DLD1 (cell line): ENCODE data around the gene PPP1R3E.
"Not testable (repeated sequence)": the region's sequence is repeated elsewhere in the genome, so short reads cannot be mapped to it uniquely, and the experiment has no call there.

Source experiments
- in situ Hi-C: cut with HindIII; loops from 2 replicates; pipeline ENCODE4 v1.10.0; 2017; ENCODE audit warnings: low sequenced_read_pairs

PPP1R3E gene

DNA sequence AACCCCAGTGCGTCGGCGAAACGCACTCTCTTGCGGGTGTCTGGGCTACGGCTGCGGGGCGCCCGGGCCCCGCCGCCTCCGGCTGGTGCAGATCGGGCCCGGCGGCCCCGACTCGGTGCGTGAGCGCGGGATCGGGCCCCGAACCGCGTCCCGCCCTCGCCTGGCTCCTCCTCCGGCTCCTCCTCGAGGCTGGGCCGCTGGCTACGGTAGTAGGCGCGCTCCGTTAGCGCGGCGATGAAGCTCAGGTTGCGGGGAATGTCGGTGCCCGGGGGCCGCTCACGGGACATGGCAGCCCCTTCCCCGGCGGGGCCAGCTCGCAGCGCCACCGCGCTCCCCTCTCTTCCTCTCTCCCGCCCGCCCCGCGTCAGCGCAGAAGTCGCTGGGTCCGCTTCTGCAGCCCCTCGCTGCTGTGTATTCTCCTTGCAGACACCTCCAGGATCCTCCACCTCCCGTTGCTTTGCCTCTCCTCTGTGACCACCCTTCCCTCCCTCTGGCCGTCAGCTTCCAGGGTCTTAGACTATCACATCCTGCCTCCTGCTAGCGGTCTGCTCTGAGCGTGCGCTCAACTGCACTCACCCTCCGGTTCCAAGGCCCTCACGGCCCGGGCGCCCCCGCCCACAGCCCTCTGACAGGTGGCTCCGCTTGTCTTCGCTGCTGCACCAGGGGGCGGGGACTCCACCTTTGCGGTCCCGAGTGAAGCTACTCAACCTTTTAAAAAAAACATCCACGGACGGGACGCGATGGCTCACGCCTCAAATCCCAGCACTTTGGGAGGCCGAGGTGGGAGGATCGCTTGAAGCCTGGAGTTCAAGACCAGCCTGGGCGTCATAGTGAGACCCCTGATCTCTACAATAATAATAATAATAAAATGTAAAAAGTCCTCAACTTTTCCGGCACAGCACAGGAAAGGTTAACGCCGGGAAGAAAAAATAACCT is at the start of gene PPP1R3E:
Gene PPP1R3E (minus strand): TSS at position 570 of the 936 bp plus-strand sequence. CDS start 283 bp downstream, at position 287.
- in situ Hi-C loops = no loop called here

DNA sequence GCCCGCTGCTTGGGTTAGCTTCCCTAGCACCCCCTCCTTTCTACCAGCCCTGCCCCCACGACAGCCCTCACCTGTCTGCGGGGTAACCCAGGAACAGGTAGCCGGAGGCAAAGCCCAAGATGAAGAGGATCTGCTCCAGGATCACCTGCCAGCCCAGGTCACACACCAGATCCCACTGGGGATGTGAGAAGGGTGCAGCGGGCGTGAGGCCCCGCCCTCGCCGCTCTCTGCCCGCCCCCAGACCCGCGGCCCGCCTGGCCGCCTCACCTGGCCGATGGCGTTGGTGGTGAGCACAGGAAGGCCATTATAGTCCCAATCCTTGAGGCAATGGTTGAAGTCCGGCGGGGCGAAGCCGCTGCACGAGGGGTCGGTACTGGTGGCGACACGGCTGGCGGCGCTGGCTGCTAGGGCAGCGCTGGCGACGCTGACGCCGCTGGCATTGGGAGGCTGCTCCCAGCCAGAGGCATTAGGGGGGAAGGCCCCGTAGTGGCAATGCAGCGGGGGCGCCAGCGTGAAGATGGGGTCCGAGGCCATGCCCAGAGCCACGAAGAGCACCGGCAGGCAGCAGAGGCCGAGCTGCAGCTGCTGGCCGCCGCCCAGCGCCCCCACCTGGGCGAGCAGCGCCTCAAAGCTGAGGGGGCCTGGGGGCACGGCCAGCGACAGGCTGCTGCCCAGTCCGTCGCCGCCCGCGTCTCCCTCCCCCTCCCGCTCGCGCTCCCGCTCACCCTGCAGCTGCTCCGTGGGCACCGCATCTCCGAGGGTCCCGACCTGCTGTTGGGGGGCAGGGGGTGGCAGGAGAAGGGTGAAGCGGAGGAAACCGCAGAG is 49.2 kb upstream of the PPP1R3E start:
- in situ Hi-C loops = no loop called here

DNA sequence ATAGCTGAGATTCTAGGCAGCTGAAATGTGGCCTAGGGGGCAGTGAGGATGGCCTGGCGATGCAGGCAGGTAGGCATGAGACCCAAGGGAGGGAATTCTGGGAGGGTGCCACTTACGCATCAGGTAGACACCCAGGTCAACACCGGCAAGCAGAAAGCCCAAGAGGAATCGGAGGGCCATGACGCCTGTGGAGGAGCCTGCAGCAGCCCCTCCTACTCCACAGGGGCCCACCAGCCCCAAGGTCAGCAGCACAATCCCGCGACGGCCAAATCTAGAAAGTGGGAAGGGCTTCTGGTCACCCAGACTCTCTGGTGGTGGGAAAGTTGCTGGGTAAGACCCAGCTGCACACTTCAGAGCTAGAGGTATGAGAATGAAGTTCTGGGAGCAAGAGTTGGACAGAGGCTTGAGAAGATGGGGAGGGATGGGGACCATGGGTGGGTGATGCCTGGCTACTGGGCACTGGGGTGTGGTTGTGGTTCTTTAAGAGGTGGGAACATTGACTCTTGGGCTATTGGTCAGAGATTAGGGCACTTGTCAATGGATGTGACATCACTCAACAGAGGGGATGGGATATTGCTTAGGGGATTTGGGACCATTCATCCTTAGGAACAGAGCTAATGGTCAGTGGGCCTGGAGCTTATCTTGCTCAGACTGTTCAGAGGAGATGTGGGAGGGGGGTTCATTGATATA is 46.6 kb upstream of the PPP1R3E start:
- in situ Hi-C loops = no loop called here

DNA sequence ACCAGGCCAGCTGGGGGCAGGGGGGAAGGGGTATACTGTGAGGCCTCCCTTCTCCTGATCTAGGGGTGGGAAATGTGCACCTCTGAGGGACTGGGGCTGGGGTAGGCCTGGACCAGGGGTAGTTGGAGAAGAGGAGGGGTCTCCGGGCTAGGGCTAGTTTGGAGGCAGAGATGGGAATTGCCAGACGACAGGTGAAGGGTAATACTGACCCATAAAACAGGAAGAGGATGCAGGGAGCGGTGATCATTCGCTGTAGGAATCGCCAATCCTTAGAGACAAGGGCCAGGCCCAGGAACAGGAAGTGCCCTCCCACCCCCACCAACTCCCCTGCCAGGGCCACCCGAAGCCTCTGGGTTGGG is 45.6 kb upstream of the PPP1R3E start:
- in situ Hi-C loops = no loop called here

DNA sequence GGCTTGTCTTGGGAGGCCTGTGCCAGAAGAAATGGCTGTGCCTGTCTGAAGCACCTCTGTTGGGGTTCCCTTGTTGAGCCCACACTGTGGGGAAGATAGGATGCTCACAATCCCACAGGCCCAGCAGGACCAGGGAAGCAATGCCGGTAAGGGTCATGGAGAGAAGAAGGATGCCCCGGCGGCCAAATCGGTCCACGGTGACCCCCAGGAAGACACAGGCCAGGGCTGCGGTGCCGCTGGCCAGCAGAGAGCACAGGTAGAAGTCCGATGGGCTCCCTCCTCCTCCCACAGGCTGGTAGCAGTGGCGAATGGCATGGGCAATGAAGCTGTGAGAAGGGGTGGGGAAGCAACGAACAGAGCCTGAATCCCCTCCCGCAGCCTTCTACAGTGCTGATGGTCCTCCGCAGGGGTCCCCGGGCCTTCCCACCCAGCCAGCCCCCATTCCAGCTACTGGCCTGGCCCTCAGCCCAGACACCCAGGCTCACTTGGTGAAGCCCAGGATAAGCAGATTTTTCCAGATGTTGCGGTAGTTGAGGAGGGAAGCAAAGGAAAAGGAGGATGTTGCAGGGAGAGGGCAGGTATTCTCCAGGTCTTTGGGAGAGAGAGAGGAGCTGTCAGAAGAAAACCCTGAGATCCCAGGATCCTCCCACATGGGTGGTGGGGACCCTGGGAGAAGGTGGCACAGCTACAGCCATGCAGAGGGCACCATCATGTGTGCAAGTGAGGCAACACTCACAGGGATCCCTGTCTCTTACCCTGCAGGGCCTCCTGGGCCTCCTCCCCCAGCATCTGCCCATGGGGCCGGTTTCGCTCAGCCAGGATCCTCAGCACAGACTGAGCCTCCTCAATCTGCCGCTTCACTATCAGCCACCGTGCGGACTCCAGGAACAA is 45.0 kb upstream of the PPP1R3E start:
- in situ Hi-C loops = no loop called here

DNA sequence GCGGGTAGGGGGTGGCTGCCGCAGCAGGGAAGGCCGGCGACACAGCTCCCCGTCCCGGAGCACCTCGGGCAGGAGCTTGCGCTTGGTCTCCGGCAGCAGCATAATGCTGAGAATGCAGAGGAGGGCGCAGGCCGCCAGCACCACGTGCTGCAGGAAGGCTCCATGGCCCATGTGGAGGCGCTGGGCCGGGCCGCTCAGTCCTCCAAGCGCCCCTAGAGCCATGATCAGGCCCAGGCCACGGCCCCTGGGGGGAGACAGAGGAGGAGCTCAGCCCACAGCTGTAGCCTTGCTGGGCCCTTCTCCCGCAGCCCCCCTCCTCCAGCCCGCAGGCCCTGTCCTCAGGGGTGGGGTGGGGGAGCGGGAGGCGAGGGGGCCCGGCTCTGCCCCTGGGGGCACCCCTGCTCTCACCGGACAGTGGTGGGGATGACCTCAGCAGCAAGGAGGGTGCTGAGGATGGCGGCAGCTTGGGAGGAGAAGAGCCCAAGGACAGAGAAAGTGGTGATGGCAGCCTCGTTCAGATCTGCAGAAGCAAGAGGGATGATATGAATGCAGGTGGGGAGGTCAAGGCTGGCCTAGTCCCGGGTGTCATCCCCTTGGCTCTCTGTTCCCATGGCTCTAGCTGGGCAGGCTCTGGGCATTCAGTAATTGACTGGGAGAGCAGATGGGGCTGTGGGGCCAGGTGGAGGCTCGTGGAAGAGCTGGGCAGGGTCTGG is 44.2 kb upstream of the PPP1R3E start:
- in situ Hi-C loops = no loop called here

GRCh38 chr14:23345987-23346692 is 43.5 kb upstream of the PPP1R3E start:
- in situ Hi-C loops = no loop called here

- in situ Hi-C loops = no loop called here
Observed at GRCh38 chr14:23344481-23344880, 41.8 kb upstream of the PPP1R3E start.

DNA sequence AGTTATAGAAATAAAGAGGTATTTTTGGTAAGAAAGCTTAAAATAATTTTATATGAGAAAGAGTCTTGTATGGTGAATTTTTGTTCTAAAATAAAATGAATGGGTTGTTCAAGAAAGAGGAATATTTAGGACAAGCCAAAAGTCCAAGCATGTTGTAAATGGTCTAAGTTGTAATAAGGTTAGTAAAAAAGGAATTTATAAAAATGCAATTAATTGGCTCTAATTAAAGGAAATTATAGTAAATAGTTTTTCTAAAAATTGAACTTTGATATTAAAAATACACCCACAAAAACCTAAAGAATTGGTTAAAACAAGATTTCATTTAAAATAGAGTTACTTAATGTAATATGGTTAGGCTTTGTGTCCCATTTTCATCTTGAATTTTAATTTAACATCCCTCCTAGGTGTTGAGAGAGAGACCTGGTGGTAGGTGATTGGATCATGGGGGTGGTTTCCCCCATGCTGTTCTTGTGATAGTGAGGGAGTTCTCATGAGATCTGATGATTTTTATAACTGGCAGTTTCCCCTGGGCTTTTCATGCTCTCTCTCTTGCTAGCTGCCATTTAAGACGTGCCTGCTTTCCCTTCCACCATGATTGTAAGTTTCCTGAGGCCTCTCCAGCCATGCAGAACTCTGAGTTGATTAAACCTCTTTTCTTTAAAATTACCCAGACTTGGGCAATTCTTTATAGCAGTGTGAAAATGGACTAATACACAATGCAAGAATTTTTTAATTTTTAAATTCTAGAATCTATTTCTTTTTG is 37.0 kb upstream of the PPP1R3E start:
- in situ Hi-C loops = no loop called here

DNA sequence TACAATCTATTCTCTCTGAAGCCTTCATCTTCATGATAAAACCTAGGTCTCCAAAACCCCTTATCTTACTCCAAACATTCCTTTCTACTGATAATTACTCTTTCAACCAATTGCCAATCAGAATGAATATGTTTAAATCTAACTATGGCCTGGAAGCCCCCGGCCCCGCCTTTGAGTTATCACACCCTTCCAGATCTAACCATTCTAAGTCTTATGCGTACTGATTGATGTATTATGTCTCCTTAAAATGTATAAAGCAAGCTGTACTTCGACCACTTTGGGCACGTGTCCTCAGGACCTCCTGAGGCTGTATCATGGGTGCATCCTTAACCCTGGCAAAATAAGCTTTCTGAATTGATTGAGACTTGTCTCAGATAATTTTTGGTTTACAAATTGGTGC is 33.0 kb upstream of the PPP1R3E start:
- in situ Hi-C loops = no loop called here

DNA sequence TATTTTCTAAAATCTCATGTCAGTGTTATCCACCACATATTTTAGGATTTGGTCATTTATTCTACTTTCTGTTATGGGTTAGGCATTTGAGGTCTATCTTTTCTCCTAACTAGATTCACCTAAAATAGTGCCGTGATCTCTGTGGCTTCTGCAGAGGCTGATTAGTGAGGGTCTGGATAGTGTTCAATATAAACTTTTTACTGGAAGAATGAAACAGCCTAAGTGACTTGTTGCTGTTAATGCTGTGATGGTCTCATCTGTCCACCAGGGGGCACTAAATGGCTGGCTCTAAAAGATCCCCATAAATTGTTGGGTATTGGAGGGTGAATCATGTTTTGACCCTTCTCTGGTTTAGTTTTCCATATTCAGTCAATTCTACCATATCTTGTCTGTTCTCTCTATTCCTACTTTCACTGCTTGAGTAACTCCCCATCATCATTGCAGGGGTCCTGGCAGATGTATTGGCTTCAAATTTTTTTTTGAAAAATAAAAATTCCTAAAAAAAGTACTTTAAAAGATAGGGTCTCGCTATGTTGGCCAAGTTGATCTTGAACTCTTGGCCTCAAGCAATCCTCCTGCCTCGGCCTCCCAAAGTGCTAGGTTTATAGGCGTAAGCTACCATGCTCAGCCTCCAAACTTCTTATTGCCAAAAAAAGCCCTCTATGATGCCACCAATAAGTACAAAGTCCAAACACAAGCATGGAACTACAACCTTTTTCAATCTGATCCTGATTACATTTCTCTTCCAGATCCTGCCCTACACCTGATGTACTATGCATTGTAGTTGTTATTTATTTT is 25.5 kb upstream of the PPP1R3E start:
- in situ Hi-C loops = no loop called here

DNA sequence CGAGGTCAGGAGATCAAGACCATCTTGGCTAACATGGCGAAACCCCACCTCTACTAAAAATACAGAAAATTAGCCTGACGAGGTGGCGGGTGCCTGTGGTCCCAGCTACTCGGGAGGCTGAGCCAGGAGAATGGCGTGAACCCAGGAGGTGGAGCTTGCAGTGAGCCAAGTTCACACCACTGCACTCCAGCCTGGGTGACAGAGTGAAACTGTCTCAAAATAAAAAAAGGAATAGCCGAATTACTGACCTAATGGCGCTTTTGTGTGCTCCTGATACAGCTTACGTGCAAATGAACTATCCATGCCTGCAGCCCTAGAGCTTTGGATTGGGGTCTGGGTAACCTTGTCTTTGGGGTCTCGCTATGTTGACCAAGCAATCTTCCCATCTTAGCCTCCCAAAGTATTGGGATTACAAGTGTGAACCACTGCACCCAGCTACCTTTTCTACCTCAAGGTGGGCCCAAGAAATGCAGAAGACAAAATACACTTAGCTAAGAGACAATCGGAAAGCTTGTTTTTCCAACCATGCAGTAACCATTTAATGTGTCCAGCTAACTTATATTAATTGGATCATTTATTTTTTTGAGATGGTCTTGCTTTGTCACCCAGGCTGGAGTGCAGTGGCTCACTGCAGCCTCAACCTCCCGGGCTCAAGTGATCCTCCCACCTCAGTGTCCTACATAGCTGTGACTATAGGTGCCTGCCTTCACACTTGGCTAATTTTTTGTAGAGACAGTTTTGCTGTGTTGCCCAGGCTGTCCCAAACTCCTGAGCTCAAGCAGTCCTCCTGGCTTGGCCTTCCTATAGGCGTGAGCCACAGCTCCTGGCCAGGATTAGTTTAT is 24.1 kb upstream of the PPP1R3E start:
- in situ Hi-C loops = no loop called here

- in situ Hi-C loops = not testable (repeated sequence)
Observed at GRCh38 chr14:23325746-23326145, 23.1 kb upstream of the PPP1R3E start.

DNA sequence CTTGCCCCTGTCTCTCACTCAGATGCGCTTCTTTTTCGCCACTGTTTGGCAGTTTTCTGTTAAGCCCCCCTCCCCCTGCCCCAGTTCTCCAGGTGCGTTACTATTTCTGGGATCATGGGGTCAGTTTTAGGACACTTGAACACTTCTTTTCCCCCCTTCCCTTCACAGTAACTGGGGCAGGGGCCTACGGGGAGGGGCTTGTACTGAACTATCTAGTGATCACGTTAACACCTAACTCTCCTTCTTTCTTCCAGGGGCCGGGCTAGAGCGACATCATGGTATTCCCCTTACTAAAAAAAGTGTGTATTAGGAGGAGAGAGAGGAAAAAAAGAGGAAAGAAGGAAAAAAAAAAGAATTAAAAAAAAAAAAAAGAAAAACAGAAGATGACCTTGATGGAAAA is 22.3 kb upstream of the PPP1R3E start:
- in situ Hi-C loops = no loop called here

DNA sequence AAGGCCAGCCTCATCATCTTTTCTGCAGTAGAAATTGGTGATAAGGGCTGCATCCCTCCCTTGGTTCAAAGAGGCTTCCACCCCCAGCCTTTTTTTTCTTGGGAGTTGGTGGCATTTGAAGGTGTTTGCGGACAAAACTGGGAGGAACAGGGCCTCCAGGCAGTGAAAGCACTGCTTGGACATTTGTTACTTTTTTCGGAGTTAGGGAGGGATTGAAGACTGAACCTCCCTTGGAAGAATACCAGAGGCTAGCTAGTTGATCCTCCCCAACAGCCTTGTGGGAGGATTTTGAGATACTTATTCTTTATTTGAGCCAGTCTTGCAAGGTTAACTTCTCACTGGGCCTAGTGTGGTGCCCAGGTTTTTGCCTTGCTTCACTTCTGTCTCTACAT is 21.8 kb upstream of the PPP1R3E start:
- in situ Hi-C loops = no loop called here

GRCh38 chr14:23323838-23324454 is 21.3 kb upstream of the PPP1R3E start:
- in situ Hi-C loops = no loop called here
